ENCODE data around the gene FER. TPM values are rescaled to one million over a fixed set of nuclear protein-coding genes. Genes with fewer than 3 reads are reported as not detected.

FER gene
- total RNA-seq, 1 experiment from 2014 or later: 18.0 TPM

GRCh38 chr5:108857905-108858304 lies 110.2 kb downstream of the FER start:
- Mint-ChIP-seq H3K27ac (no peak overlapping the region), H3K4me1 (0 out of 4 replicates have a peak, but pooled peaks cover 0 to 2% of the 10 kb centered on the region in 2 experiments), H3K27me3 (ENCODE audit: low read depth) (no peaks in the 10 kb centered on the region), H3K4me3 (no peak overlapping the region), H3K36me3 (ENCODE audit: insufficient read depth in 1 of 3, low read depth in 3 of 3) (peaks cover 0 to 3% (median 2%) of the 10 kb centered on the region in 3 experiments; a peak in 2 of 7 replicates), H3K9me3 (no peaks in the 10 kb centered on the region)
- Histone ChIP-seq H4K91ac (ENCODE audit: insufficient read length, low read depth, low read length) (no peak overlapping the region), H3K23me2 (ENCODE audit: insufficient read length, low read depth, low read length, poor library complexity, severe bottlenecking) (no peaks in the 10 kb centered on the region), H4K8ac (replicated peaks; ENCODE audit: insufficient read length, low read depth, low read length) (no peak overlapping the region), H3K9ac (ENCODE audit: extremely low read depth, insufficient read length, low read length) (no peak overlapping the region), H2BK15ac (ENCODE audit: low read depth, low read length) (no peak overlapping the region), H2BK12ac (ENCODE audit: insufficient read length, low read depth, low read length) (no peak overlapping the region), H3K18ac (ENCODE audit: insufficient read length, low read depth, low read length) (no peak overlapping the region), H3K9me3 (ENCODE audit: control insufficient read depth, low read depth, low read length) (no peaks in the 10 kb centered on the region), H3K27me3 (ENCODE audit: insufficient read depth, low read length) (no peaks in the 10 kb centered on the region), H3K14ac (ENCODE audit: insufficient read depth, low read length) (no peak overlapping the region), H2AFZ (ENCODE audit: low read length) (no peak overlapping the region), H2BK120ac (ENCODE audit: low read depth, low read length, poor library complexity, severe bottlenecking) (no peak overlapping the region), H3K79me1 (ENCODE audit: insufficient read depth, low read depth, low read length, poor library complexity, severe bottlenecking) (no peaks in the 10 kb centered on the region), H3K4me2 (ENCODE audit: insufficient read depth, insufficient read length, low read length) (no peak overlapping the region), H3K4ac (ENCODE audit: low read depth, low read length) (no peak overlapping the region), H2BK5ac (ENCODE audit: insufficient read length, low read length) (no peak overlapping the region), H4K5ac (ENCODE audit: insufficient read length, low read depth, low read length) (no peak overlapping the region), H2BK20ac (ENCODE audit: low read depth, low read length, poor library complexity, severe bottlenecking) (no peak overlapping the region), H3K56ac (ENCODE audit: insufficient read length, low read depth, low read length) (no peak overlapping the region), H3K27ac (ENCODE audit: insufficient read length, low read depth, low read length) (no peak overlapping the region), H3K23ac (ENCODE audit: insufficient read length, low read depth, low read length) (no peak overlapping the region), H3T11ph (ENCODE audit: low read length) (no peak overlapping the region), H4K20me1 (ENCODE audit: control insufficient read depth, insufficient read depth, insufficient read length) (no peaks in the 10 kb centered on the region), H2AK5ac (ENCODE audit: insufficient read length, low read length) (no peak overlapping the region), H3K4me1 (ENCODE audit: insufficient read depth, low read length) (no peaks in the 10 kb centered on the region), H3K79me2 (ENCODE audit: insufficient read depth, low read length) (no peaks in the 10 kb centered on the region)
- TF ChIP-seq CTCF (conservative IDR thresholded peaks at IDR 0.05): no peak
- WGBS (ENCODE audit: extremely low coverage, insufficient read length, low lambda C conversion rate): no CpG with 5 or more reads among the region's 1 CpG
- no peak for DNase-seq
